KMS-11 (cell line): ENCODE measurements around the gene THRB.

Experiments used
- H2AFZ ChIP-seq: fragments of 200-600 bp; sonication (generic); 2 replicates; pipeline ENCODE4 v1.6.1; 2016; ENCODE audit warnings: antibody characterized with exemption, mixed run types, low read depth
- H3K27ac ChIP-seq: fragments of 200-600 bp; sonication (generic); 2 replicates; pipeline ENCODE4 v1.6.1; 2016; ENCODE audit warnings: mild to moderate bottlenecking, mixed run types
- H3K27me3 ChIP-seq: fragments of 200-600 bp; sonication (generic); 2 replicates; pipeline ENCODE4 v1.6.1; 2017; ENCODE audit warnings: mild to moderate bottlenecking, low read depth, mixed run types, moderate library complexity; ENCODE audit not compliant: insufficient read depth
- H3K36me3 ChIP-seq: fragments of 200-600 bp; sonication (generic); 2 replicates; pipeline ENCODE4 v1.6.1; 2017; ENCODE audit warnings: mild to moderate bottlenecking, mixed run types; ENCODE audit not compliant: insufficient read depth
- H3K4me1 ChIP-seq: fragments of 200-600 bp; sonication (generic); 2 replicates; pipeline ENCODE4 v1.6.1; 2016; ENCODE audit warnings: mild to moderate bottlenecking, low read depth, mixed run types; ENCODE audit not compliant: poor library complexity, severe bottlenecking
- H3K4me2 ChIP-seq: fragments of 200-600 bp; sonication (generic); 2 replicates; pipeline ENCODE4 v1.7.0; 2016; ENCODE audit warnings: mild to moderate bottlenecking, mixed run types
- H3K4me3 ChIP-seq: fragments of 200-600 bp; sonication (generic); IDR thresholded peaks from 2 replicates; pipeline ENCODE4 v1.6.1; 2017; ENCODE audit warnings: low read depth, low read length, mixed read lengths; ENCODE audit not compliant: insufficient read depth
- H3K79me2 ChIP-seq: fragments of 200-600 bp; sonication (generic); 2 replicates; pipeline ENCODE4 v1.6.1; 2016; ENCODE audit warnings: low read depth, mixed run types; ENCODE audit not compliant: insufficient read depth
- H3K9ac ChIP-seq: fragments of 200-600 bp; sonication (generic); 2 replicates; pipeline ENCODE4 v1.6.1; 2016; ENCODE audit warnings: mild to moderate bottlenecking, mixed run types
- H4K20me1 ChIP-seq: fragments of 200-600 bp; sonication (generic); 2 replicates; pipeline ENCODE4 v1.6.1; 2016; ENCODE audit warnings: mild to moderate bottlenecking, mixed run types; ENCODE audit not compliant: insufficient read depth
- TF ChIP-seq, protein P1 (sequence below): fragments of 200-600 bp; sonication (generic); conservative IDR thresholded peaks from 2 replicates; pipeline ENCODE4 v1.6.1; 2017; ENCODE audit warnings: low read depth, mild to moderate bottlenecking, antibody characterized with exemption, low read length, moderate library complexity, mixed read lengths

Gene THRB

DNA sequence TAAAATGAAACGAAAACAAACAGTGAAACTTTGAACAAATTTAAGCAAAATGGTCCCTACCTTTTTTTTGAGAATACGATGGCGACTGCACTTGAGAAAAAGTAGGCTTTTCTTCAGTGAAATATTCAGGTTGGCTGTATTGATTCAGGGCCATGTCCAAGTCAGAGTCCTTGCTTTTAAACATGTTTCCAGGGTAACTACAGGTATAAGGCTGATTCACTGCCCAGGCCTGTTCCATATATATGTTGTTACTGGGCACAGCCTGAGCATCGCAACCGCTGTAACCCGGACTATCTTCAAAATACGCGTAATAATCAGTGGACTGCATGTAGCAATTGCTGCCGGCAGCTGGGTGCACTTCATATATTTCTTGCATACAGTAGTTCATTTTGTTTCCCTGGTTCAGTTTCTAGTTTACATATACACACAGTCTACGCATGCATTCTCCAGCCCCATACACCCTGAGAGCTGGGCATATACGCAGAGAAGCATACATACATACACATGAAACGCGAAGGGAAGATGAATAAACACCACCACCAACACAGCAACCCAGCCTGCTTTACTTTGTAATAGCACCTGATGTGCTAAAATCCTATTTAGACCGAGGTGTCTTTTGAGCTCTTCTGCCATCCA lies 329.6 kb downstream of the THRB start:
- Histone ChIP-seq H3K36me3 (no peaks in the 10 kb centered on the region), H3K4me2 (no peak overlapping the region), H3K9ac (no peak overlapping the region), H3K27me3 (no peaks in the 10 kb centered on the region), H3K4me3 (no peak overlapping the region), H3K79me2 (no peaks in the 10 kb centered on the region), H4K20me1 (no peaks in the 10 kb centered on the region), H3K4me1 (no peaks in the 10 kb centered on the region), H2AFZ (no peak overlapping the region), H3K27ac (no peak overlapping the region)
- TF ChIP-seq, protein P1, sequence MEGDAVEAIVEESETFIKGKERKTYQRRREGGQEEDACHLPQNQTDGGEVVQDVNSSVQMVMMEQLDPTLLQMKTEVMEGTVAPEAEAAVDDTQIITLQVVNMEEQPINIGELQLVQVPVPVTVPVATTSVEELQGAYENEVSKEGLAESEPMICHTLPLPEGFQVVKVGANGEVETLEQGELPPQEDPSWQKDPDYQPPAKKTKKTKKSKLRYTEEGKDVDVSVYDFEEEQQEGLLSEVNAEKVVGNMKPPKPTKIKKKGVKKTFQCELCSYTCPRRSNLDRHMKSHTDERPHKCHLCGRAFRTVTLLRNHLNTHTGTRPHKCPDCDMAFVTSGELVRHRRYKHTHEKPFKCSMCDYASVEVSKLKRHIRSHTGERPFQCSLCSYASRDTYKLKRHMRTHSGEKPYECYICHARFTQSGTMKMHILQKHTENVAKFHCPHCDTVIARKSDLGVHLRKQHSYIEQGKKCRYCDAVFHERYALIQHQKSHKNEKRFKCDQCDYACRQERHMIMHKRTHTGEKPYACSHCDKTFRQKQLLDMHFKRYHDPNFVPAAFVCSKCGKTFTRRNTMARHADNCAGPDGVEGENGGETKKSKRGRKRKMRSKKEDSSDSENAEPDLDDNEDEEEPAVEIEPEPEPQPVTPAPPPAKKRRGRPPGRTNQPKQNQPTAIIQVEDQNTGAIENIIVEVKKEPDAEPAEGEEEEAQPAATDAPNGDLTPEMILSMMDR = no peak

DNA sequence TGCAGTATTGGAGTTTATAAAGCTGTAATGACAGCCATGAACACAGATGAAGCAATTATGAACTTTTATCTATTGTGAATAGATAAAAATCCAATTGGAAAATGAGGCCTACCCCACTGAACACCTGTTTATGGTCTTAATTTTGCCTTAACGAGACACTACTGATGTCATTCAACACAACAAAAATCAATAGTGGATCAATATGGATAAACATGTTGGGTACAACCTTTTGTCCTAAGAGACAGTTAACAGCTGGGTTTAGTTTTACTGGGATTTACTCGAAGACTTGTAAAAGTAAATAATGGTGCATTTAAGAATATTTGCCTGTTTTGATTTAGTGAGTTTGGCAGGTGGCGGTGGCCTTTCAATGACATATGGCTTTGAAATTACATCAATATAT lies 331.7 kb downstream of the THRB start:
- H2AFZ ChIP-seq = no peak overlapping the region
- H3K79me2 ChIP-seq = no peaks in the 10 kb centered on the region
- H3K36me3 ChIP-seq = no peaks in the 10 kb centered on the region
- no peak overlapping the region for H3K4me3 ChIP-seq
- TF ChIP-seq, protein P1 = no peak
- no peaks in the 10 kb centered on the region for H4K20me1 ChIP-seq
- H3K4me1 ChIP-seq = no peaks in the 10 kb centered on the region
- H3K9ac ChIP-seq = no peak overlapping the region
- no peak overlapping the region for H3K4me2 ChIP-seq
- no peaks in the 10 kb centered on the region for H3K27me3 ChIP-seq
- no peak overlapping the region for H3K27ac ChIP-seq

DNA sequence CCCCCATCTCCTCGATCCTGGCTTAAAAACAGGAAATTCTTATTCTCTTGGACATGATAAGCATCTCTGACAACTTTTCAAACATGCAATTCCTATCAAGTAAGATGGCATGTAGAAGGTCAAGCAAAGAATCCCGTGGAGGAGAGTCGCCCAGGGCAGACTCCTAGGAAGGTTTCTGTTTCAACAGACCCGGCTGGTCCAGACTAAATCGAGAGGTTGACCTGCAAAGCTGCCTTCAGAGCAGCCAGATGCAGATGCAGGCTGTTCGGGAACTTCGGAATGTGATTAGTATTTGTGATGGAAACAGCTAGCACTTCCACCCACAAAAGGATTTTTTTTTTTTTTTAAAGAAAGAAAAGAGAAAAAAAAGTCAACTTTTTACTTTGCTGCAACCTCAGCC lies 332.8 kb downstream of the THRB start:
- no peaks in the 10 kb centered on the region for H3K4me1 ChIP-seq
- no peak overlapping the region for H3K27ac ChIP-seq
- H3K4me2 ChIP-seq = no peak overlapping the region
- H3K9ac ChIP-seq = no peak overlapping the region
- TF ChIP-seq, protein P1 = no peak
- H3K79me2 ChIP-seq = no peaks in the 10 kb centered on the region
- H2AFZ ChIP-seq = no peak overlapping the region
- no peak overlapping the region for H3K4me3 ChIP-seq
- H3K27me3 ChIP-seq = no peaks in the 10 kb centered on the region
- no peaks in the 10 kb centered on the region for H3K36me3 ChIP-seq
- no peaks in the 10 kb centered on the region for H4K20me1 ChIP-seq

DNA sequence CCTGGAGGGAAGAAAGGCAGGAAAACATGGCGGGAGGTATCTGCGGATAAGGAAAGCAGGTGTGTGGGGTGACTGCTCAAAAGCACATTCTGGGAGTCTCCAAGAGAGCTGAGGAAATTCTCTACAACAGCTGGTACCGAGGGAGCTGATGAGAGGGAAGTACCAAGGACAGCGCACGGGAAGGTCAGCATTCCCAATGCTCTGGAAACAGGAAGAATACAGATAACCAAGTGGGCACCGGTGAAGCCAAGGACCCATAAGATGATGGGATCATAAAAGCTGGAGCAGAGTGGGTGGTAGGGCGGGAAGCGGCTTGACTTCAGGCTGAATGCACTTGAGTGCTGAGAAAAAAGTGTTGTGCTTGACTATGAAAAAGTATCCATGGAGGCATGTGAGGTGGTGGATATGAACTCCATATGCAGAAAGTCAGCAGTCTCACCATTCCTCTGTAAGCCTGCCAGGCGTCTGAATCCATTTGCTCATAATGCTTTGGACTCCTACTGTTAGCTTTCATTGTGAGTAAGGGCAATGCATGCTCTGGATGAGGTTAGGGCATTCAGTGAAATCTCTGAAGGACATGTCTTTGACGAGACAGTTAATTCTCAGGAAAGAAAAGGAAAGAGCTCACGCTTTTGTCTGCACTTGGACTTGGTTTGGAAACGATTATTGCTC lies 334.1 kb downstream of the THRB start:
- Histone ChIP-seq H3K27me3 (no peaks in the 10 kb centered on the region), H3K4me2 (no peak overlapping the region), H3K9ac (no peak overlapping the region), H3K4me1 (no peaks in the 10 kb centered on the region), H4K20me1 (no peaks in the 10 kb centered on the region), H3K27ac (no peak overlapping the region), H3K4me3 (no peak overlapping the region), H3K36me3 (no peaks in the 10 kb centered on the region), H2AFZ (no peak overlapping the region), H3K79me2 (no peaks in the 10 kb centered on the region)
- TF ChIP-seq, protein P1 = no peak
